ENCODE data around the gene NADK. TPM values are rescaled to one million over a fixed set of nuclear protein-coding genes. Genes with fewer than 3 reads are reported as not detected.

Gene NADK
- total and polyA plus RNA-seq, 4 donors: 53.2 to 144 (median 88.7) TPM

DNA sequence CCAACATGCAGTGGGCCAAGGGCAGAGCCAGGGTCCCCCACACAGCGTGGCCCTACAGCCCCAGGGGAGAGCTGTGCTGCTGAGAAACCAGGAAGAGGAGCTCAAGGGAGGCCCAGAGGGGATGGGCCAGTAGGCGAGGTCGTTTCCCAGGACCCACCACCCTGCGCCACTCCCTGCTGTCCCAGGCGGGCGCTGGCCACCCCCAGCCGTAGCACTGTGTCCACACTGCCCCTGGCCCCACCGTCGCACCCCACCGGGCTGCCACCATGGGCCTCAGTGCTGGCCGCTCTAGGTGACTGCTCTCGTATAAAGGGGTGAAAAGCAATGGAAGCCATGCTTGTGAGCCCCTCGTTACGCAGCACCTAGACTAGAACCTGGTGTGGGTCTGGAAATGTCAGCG lies 22.4 kb downstream of the NADK start:
- 89 to 91% methylated on average over 15 of the region's 15 CpGs for WGBS, 2 donors
- peaks cover 0 to 8% (median 0%) of the 10 kb centered on the region in 5 donors for H3K4me1 ChIP-seq (ENCODE audit: control insufficient read depth in 5 of 5, insufficient read depth in 5 of 5, low read length in 5 of 5)
- TF ChIP-seq, protein P1, sequence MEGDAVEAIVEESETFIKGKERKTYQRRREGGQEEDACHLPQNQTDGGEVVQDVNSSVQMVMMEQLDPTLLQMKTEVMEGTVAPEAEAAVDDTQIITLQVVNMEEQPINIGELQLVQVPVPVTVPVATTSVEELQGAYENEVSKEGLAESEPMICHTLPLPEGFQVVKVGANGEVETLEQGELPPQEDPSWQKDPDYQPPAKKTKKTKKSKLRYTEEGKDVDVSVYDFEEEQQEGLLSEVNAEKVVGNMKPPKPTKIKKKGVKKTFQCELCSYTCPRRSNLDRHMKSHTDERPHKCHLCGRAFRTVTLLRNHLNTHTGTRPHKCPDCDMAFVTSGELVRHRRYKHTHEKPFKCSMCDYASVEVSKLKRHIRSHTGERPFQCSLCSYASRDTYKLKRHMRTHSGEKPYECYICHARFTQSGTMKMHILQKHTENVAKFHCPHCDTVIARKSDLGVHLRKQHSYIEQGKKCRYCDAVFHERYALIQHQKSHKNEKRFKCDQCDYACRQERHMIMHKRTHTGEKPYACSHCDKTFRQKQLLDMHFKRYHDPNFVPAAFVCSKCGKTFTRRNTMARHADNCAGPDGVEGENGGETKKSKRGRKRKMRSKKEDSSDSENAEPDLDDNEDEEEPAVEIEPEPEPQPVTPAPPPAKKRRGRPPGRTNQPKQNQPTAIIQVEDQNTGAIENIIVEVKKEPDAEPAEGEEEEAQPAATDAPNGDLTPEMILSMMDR (IDR thresholded peaks at IDR 0.05; ENCODE audit: control extremely low read depth, extremely low read depth): no peak
- no peaks in the 10 kb centered on the region for H3K27me3 ChIP-seq (ENCODE audit: control insufficient read depth in 3 of 3, insufficient read depth in 3 of 3, low read length in 2 of 3)
- no peak overlapping the region for H3K27ac ChIP-seq (ENCODE audit: low read depth in 1 of 2, low read length in 1 of 2)
- no peak for ATAC-seq (ENCODE audit: insufficient read depth, low FRiP score)
- peaks cover 4 to 71% (median 16%) of the 10 kb centered on the region in 4 donors for H3K36me3 ChIP-seq (ENCODE audit: control insufficient read depth in 4 of 4, insufficient read depth in 4 of 4, low read length in 4 of 4)
- no peaks in the 10 kb centered on the region for H3K9me3 ChIP-seq (ENCODE audit: control insufficient read depth in 4 of 4, insufficient read depth in 3 of 4, low read length in 3 of 4)
- no peak overlapping the region for H3K9ac ChIP-seq (ENCODE audit: insufficient read depth in 1 of 2, low read length in 2 of 2)
- H3K4me3 ChIP-seq: no peak overlapping the region
- DNase-seq: no peak

DNA sequence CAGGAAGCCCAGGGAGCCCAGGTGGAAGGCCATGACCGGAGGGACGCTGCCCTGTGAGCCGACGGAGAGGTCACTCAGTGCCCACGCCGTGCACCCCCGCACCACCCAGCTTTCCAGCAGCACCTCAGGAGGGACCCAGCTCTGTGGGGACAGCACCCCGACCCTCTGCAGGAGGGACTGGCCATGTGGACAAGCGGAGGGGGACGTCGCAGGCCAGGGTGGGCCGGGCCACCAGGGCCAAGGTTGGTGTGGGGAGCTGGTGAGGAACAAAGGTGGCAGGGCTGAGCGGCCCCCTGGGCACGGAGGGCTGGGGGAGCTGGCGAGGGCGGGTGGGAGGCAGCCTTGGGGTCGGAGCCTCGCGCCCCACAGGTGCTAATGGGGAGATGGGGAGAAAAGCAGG lies 22.8 kb downstream of the NADK start:
- Histone ChIP-seq H3K9me3 (ENCODE audit: control insufficient read depth in 4 of 4, insufficient read depth in 3 of 4, low read length in 3 of 4) (no peaks in the 10 kb centered on the region), H3K27ac (ENCODE audit: low read depth in 1 of 2, low read length in 1 of 2) (no peak overlapping the region), H3K4me1 (ENCODE audit: control insufficient read depth in 5 of 5, insufficient read depth in 5 of 5, low read length in 5 of 5) (peaks cover 0 to 8% (median 0%) of the 10 kb centered on the region in 5 donors), H3K9ac (ENCODE audit: insufficient read depth in 1 of 2, low read length in 2 of 2) (no peak overlapping the region), H3K36me3 (ENCODE audit: control insufficient read depth in 4 of 4, insufficient read depth in 4 of 4, low read length in 4 of 4) (peaks cover 4 to 67% (median 15%) of the 10 kb centered on the region in 4 donors), H3K4me3 (no peak overlapping the region), H3K27me3 (ENCODE audit: control insufficient read depth in 3 of 3, insufficient read depth in 3 of 3, low read length in 2 of 3) (no peaks in the 10 kb centered on the region)
- TF ChIP-seq, protein P1 (IDR thresholded peaks at IDR 0.05; ENCODE audit: control extremely low read depth, extremely low read depth): no peak
- DNase-seq (no peak), ATAC-seq (ENCODE audit: insufficient read depth, low FRiP score) (no peak)
- 89 to 96% methylated on average over 19 of the region's 19 CpGs for WGBS, 2 donors

DNA sequence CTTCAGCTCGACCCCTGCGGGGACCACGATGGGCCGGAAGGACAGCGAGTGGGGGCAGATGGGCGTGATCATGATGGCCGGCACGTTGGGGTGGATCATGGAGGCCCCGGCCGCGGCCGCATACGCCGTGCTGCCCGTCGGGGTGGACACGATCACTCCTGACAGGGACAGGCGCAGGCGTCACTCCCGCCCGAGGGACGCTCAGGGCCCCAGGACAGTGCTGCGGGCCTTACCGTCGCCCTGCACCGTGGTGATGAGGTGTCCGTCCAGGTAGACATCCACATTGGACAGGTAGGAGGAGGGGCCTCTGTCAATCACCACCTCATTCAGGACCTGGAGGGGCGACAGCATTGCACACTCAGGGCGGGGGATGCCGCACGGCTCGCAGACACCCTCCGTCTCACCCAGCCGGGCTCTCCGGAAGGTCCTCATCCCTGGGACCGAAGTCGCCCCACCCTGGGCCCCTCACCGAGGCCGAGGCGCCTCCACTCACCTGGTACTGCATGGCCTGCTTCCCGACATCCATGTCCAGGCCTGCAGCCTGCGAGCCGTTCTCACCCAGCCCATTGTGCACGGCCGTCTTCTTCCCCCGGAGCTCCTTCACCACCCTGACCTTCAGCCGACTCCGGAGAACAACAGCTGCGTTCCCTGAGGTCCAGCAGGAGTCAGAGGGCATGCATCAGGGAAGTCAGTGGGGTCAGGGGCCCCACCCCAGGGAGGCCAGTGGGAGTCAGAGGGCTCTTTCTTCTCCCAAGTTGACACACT lies 24.0 kb downstream of the NADK start:
- Histone ChIP-seq H3K27me3 (ENCODE audit: control insufficient read depth in 3 of 3, insufficient read depth in 3 of 3, low read length in 2 of 3) (no peaks in the 10 kb centered on the region), H3K27ac (ENCODE audit: low read depth in 1 of 2, low read length in 1 of 2) (no peak overlapping the region), H3K4me1 (ENCODE audit: control insufficient read depth in 5 of 5, insufficient read depth in 5 of 5, low read length in 5 of 5) (peaks cover 0 to 8% (median 0%) of the 10 kb centered on the region in 5 donors), H3K4me3 (no peak overlapping the region), H3K9me3 (ENCODE audit: control insufficient read depth in 4 of 4, insufficient read depth in 3 of 4, low read length in 3 of 4) (no peaks in the 10 kb centered on the region), H3K36me3 (ENCODE audit: control insufficient read depth in 4 of 4, insufficient read depth in 4 of 4, low read length in 4 of 4) (peaks cover 4 to 56% (median 10%) of the 10 kb centered on the region in 4 donors), H3K9ac (ENCODE audit: insufficient read depth in 1 of 2, low read length in 2 of 2) (no peak overlapping the region)
- ATAC-seq (ENCODE audit: insufficient read depth, low FRiP score) (no peak), DNase-seq (no peak)
- WGBS, 2 donors: 94 to 95% methylated on average over 45 to 48 of the region's 49 CpGs
- TF ChIP-seq, protein P1 (IDR thresholded peaks at IDR 0.05; ENCODE audit: control extremely low read depth, extremely low read depth): no peak
